Lung (tissue), 12 donors: Measurements from ENCODE around the gene NPPB. TPM values are rescaled to one million over a fixed set of nuclear protein-coding genes. Genes with fewer than 3 reads are reported as not detected.

Experiments used
- ATAC-seq: fragments of 200-7000 bp; cut with Tn5 transposase; one replicate; pipeline ENCODE4 v1.9.1; 2020; ENCODE audit warnings: moderate number of reproducible peaks; ENCODE audit not compliant: insufficient read depth, low FRiP score
- DNase-seq, 3 donors: peaks; one replicate each; pipeline ENCODE4 v3.0.0-alpha.2; 2013 to 2017
- H3K27ac ChIP-seq, 2 donors: one replicate each; pipeline ENCODE4 v1.5.1; 2013; ENCODE audit warnings: mild to moderate bottlenecking in 2 of 2, moderate library complexity in 2 of 2, control low read depth in 1 of 2, inconsistent platforms in 1 of 2, low read depth in 1 of 2, low read length in 1 of 2
- H3K27me3 ChIP-seq, 3 donors: one replicate each; pipeline ENCODE4 v1.5.1; 2013; ENCODE audit warnings: low read length in 2 of 3; ENCODE audit not compliant: control insufficient read depth in 3 of 3, insufficient read depth in 3 of 3
- H3K36me3 ChIP-seq, 4 donors: one replicate each; pipeline ENCODE4 v1.5.1; 2013; ENCODE audit warnings: low read length in 4 of 4, mild to moderate bottlenecking in 1 of 4, moderate library complexity in 1 of 4; ENCODE audit not compliant: control insufficient read depth in 4 of 4, insufficient read depth in 4 of 4
- H3K4me1 ChIP-seq, 5 donors: one replicate each; pipeline ENCODE4 v1.5.1; 2013; ENCODE audit warnings: low read length in 5 of 5, mild to moderate bottlenecking in 2 of 5, moderate library complexity in 1 of 5; ENCODE audit not compliant: control insufficient read depth in 5 of 5, insufficient read depth in 5 of 5
- H3K4me3 ChIP-seq: one replicate; pipeline ENCODE4 v1.5.1; 2013; ENCODE audit warnings: mild to moderate bottlenecking, control low read depth, moderate library complexity
- H3K9ac ChIP-seq, 2 donors: one replicate each; pipeline ENCODE4 v1.5.1; 2013; ENCODE audit warnings: low read length in 2 of 2, control low read depth in 1 of 2; ENCODE audit not compliant: insufficient read depth in 1 of 2
- H3K9me3 ChIP-seq, 4 donors: one replicate each; pipeline ENCODE4 v1.5.1; 2013; ENCODE audit warnings: low read length in 3 of 4, mild to moderate bottlenecking in 1 of 4, moderate library complexity in 1 of 4; ENCODE audit not compliant: control insufficient read depth in 4 of 4, insufficient read depth in 3 of 4
- WGBS, 2 donors: extraction: QIAGEN DNeasy Blood & Tissue Kit; methylation state at CpG; one replicate each; pipeline ENCODE4 v1.1.7; 2013; 5-methylcytosine and 5-hydroxymethylcytosine counted together
- polyA plus RNA-seq, 2 donors: library from polyadenylated mRNA; stranded (reverse); fragments of 200-250 nt; gene quantifications; one replicate each; pipeline ENCODE4 v1.2.1, GENCODE V29; 2013
- total RNA-seq, 2 donors: library from RNA; depleted of rRNA in 1 of 2; stranded (reverse); fragments of >200 nt in 1 of 2; gene quantifications; one replicate each; pipeline ENCODE4 v1.2.1, GENCODE V29; 2014 to 2021
- TF ChIP-seq, protein P1 (sequence below): IDR thresholded peaks from 2 replicates; pipeline ENCODE4 v1.5.1; 2012; ENCODE audit warnings: mild to moderate bottlenecking; ENCODE audit errors: control extremely low read depth, extremely low read depth
- donor health status: control.
- donor health status: control.
- donor health status: Bipolar disorder and iron deficiency.
- donor health status: healthy.
- donor health status: DM: yes; HTN: yes; CAD: no.

Gene NPPB
- total and polyA plus RNA-seq, 4 donors = 0.45 to 3.6 (median 1.1) TPM; not detected in 1

DNA sequence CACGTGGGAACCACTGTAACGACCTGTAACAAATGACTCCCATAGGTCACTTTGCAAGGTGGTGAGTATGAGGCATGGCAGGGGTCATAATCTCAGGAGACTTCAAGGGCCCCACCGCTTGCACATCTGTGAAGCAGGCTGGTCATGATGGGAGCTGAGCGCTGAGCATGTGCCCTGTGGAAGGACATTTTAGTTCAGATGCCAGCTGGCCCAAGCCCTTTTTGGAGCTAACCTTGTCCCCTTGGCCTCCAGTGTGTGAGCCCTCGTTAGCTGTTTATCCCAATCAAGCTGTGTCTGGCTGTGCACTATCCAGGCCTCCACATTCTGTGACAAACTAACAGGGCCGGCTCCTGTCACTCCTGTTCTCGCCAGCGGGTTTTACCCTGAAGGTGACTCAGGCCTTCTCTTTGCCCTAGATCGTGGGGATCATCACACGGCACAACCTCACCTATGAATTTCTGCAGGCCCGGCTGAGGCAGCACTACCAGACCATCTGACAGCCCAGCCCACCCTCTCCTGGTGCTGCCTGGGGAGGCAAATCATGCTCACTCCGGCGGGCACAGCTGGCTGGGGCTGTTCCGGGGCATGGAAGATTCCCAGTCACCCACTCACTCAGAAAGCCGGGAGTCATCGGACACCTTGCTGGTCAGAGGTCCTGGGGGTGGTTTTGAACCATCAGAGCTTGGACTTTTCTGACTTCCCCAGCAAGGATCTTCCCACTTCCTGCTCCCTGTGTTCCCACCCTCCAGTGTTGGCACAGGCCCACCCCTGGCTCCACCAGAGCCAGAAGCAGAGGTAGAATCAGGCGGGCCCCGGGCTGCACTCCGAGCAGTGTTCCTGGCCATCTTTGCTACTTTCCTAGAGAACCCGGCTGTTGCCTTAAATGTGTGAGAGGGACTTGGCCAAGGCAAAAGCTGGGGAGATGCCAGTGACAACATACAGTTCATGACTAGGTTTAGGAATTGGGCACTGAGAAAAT, 18.7 kb downstream of the NPPB start:
- WGBS, 2 donors = 91 to 95% methylated on average over 20 of the region's 20 CpGs
- TF ChIP-seq, protein P1, sequence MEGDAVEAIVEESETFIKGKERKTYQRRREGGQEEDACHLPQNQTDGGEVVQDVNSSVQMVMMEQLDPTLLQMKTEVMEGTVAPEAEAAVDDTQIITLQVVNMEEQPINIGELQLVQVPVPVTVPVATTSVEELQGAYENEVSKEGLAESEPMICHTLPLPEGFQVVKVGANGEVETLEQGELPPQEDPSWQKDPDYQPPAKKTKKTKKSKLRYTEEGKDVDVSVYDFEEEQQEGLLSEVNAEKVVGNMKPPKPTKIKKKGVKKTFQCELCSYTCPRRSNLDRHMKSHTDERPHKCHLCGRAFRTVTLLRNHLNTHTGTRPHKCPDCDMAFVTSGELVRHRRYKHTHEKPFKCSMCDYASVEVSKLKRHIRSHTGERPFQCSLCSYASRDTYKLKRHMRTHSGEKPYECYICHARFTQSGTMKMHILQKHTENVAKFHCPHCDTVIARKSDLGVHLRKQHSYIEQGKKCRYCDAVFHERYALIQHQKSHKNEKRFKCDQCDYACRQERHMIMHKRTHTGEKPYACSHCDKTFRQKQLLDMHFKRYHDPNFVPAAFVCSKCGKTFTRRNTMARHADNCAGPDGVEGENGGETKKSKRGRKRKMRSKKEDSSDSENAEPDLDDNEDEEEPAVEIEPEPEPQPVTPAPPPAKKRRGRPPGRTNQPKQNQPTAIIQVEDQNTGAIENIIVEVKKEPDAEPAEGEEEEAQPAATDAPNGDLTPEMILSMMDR = no peak

DNA sequence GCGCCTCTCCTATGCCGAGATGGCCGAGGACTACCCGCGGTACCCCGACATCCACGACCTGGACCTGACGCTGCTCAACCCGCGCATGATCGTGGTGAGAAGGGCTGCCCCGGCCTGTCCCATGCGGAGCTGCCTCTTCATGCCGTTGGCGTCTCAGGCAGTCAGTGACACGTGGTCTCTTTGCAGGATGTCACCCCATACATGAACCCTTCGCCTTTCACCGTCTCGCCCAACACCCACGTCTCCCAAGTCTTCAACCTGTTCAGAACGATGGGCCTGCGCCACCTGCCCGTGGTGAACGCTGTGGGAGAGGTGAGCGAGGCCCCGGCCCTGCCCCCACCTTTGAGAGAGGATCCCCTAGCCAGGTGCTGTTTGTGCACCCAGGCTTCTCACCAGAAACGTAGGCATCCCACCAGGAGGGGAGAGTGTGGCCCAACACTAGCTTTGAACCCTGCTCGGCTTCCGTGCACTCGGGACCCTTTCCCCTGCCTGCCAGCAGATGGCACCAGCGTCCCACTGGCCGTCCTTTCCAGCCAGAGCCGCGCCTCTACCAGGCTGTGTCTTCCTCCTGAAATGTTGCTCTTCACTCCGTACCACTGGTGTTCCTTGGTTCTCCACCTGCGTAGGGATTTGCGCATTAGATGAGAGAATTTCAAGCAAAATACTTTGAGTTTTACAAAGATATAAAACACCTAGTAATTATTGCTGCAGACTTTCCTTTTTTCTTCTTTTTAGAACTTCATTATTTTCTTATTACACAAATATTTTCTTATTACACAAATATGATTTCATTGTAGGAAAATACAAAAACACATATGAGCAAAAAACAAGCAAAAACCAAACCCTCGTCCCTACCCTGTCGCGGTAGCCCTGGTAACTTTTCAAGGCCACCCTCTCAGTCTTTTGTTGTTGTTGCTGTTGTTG, 20.1 kb downstream of the NPPB start:
- DNase-seq (peak; percentile 68 to 78 (median 70)), ATAC-seq (peak; percentile 76)
- H3K9me3 ChIP-seq = no peaks in the 10 kb centered on the region
- H3K27ac ChIP-seq = no peak overlapping the region
- peaks cover 33 to 84% (median 35%) of the 10 kb centered on the region in 4 donors for H3K36me3 ChIP-seq
- no peak overlapping the region for H3K9ac ChIP-seq
- H3K27me3 ChIP-seq = no peaks in the 10 kb centered on the region
- TF ChIP-seq, protein P1 = peak; percentile 91
- H3K4me1 ChIP-seq = peaks cover 0 to 15% (median 0%) of the 10 kb centered on the region in 5 donors
- 68 to 70% methylated on average over 40 of the region's 40 CpGs for WGBS, 2 donors
- H3K4me3 ChIP-seq = no peak overlapping the region

More for the DNA sequence above, 18.7 kb downstream of the NPPB start:
- Histone ChIP-seq H3K4me1 (peaks cover 0 to 15% (median 0%) of the 10 kb centered on the region in 5 donors), H3K9ac (no peak overlapping the region), H3K36me3 (peaks cover 21 to 80% (median 31%) of the 10 kb centered on the region in 4 donors), H3K4me3 (no peak overlapping the region), H3K27ac (no peak overlapping the region), H3K27me3 (no peaks in the 10 kb centered on the region), H3K9me3 (no peaks in the 10 kb centered on the region)
- DNase-seq (no peak), ATAC-seq (no peak)

DNA sequence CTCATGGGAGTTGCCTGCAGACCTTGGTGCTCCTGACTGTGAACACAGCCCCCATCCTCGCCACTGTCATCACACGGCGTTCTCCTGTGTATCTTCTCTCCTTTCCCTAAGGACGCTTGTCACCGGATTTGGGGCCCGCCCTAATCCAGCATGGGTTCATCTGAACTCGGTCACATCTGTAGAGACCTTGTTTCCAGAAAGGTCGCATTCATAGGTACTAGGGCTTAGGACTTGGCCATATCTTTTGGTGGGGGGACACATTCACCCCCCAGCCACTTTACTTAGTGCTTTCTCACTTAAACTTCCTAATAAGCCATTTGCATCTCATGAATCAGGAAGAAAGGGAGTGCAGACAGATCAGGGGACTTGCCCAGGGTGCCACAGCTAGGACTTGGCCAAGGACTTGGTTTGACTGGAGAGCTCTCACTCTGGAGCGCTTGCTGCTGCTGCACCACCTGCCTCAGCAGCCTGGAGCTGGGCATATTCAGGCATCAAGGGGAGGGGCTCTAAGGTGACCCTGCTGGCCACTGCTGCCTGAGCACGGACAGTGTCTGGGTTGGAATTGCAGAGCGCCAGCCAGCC, 20.9 kb downstream of the NPPB start:
- DNase-seq = no peak
- no peak for ATAC-seq
- WGBS, 2 donors = 91 to 93% methylated on average over 11 of the region's 11 CpGs

More for the DNA sequence above, 20.9 kb downstream of the NPPB start:
- peaks cover 0 to 14% (median 0%) of the 10 kb centered on the region in 5 donors for H3K4me1 ChIP-seq
- TF ChIP-seq, protein P1 = no peak
- no peaks in the 10 kb centered on the region for H3K9me3 ChIP-seq
- H3K27me3 ChIP-seq = no peaks in the 10 kb centered on the region
- H3K4me3 ChIP-seq = no peak overlapping the region
- H3K36me3 ChIP-seq = peaks cover 36 to 89% (median 39%) of the 10 kb centered on the region in 4 donors
- no peak overlapping the region for H3K9ac ChIP-seq
- no peak overlapping the region for H3K27ac ChIP-seq
